ENCODE results near the gene SLC25A53.

SLC25A53 gene, protein sequence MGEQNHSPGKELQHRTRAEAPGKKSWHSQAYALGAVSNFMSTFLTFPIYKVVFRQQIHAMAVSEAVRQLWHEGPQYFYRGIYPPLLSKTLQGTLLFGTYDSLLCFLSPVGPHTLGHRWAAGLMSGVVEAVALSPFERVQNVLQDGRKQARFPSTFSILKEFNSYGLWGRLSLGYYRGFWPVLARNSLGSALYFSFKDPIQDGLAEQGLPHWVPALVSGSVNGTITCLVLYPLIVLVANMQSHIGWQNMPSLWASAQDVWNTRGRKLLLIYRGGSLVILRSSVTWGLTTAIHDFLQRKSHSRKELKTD

DNA sequence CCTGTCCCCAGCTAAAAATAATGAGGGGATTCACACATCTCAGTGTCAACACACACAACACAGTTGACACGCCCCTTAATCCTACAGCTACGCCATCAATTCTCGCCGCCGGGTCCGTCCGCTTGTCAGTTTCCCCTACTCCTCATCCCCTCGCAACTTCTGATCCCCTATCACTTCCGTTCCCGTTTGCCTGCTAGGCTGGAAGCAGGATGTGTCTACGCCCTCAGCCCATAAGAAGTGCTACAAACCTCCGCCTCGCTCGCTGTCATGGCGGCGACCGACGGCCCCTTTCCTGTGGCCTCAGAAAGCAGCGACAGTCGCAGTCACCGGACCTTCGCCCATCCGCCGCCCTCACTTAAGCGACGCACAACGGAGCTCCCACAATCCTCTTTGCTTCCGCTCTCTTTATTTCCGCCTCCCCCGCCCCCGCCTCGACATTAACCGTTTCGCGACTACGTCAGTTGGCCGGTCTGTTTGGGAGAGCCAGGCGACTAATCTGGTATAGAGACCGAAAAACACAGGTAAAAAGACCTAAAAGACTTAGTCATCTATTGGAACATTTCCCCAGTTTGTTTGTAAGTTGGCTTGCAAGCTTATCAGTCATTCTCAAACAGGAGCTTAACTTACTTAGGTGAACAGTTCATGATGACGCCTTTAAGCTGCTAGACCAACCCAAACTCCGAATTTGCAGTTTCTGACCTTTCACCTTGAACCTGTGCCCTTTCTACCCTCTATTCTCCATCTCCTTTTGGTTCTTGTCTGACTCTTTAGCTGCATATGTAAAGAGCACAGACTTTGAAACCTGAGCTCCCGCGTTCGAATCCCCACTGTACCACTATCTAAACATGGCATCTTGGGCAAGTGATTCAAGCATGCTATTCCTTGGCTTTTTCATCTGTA, at the start of gene SLC25A53:
Gene SLC25A53 (minus strand): TSS at position 380 of the 900 bp plus-strand sequence. CDS start 51,752 bp downstream, outside the sequence.
- H3K9me3 Mint-ChIP-seq: no peaks in the 10 kb centered on the region
- peak within 1 kb of the TSS; percentile 100 for H3K27ac Mint-ChIP-seq
- DNase-seq (ENCODE audit: low spot score): peak; percentile 79
- H3K4me3 Mint-ChIP-seq: peak within 1 kb of the TSS; percentile 100
- H3K27me3 Mint-ChIP-seq (ENCODE audit: low read depth): no peaks in the 10 kb centered on the region
- peaks cover 9% of the 10 kb centered on the region for H3K4me1 Mint-ChIP-seq (ENCODE audit: low read depth)
- peaks cover 2% of the 10 kb centered on the region for H3K36me3 Mint-ChIP-seq (ENCODE audit: low read depth)

DNA sequence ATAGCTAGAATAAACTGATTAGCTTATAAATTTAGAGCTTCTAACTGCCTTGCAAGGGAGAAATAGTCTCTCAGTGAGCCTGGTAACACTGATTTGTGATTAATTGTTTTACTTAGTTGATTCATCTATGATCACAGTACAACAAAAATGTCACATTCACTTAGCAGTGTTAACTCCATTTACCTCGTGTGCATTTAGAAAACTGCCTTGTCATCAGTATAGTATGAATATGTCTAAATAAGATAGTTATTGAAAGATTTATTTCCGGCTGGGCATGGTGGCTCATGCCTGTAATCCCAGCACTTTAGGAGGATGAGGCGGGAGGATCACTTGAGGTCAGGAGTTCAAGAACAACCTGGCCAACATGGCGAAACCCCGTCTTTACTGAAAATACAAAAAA, 48.7 kb upstream of the SLC25A53 start:
- no peak overlapping the region for H3K4me3 Mint-ChIP-seq
- H3K27me3 Mint-ChIP-seq (ENCODE audit: low read depth): peaks cover under 1% of the 10 kb centered on the region
- no peaks in the 10 kb centered on the region for H3K9me3 Mint-ChIP-seq
- no peaks in the 10 kb centered on the region for H3K4me1 Mint-ChIP-seq (ENCODE audit: low read depth)
- H3K36me3 Mint-ChIP-seq (ENCODE audit: low read depth): no peaks in the 10 kb centered on the region
- no peak for DNase-seq (ENCODE audit: low spot score)
- H3K27ac Mint-ChIP-seq: no peak overlapping the region

DNA sequence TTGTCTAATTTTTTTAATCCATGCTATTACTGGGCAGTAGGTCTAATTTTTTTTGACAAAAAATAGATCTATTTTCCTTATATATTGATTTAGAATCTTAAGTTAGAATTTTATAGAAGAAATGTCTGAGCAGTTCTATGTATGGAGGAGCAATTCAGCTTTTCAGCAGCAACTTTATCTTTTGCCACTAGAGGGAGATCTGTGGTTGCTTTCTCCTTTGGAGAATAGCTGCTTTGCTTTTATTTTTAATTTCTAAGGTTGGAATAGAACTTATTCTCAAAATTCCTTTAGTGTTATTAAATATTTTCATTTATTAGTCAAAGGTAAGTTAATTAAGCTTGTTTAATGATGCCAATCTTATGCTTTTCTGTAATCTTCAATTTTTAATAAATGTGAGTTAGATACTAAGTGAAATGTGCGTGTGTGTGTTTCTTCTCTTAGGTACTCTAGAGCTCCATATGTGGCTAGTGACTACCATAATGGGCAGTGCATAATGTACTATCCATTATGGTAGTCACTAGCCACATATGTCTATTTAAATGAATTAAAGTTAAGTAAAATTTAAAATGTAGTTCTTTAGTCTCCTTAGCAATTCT, 38.8 kb upstream of the SLC25A53 start:
- no peaks in the 10 kb centered on the region for H3K9me3 Mint-ChIP-seq
- no peak overlapping the region for H3K4me3 Mint-ChIP-seq
- DNase-seq (ENCODE audit: low spot score): no peak
- peaks cover under 1% of the 10 kb centered on the region for H3K36me3 Mint-ChIP-seq (ENCODE audit: low read depth)
- no peaks in the 10 kb centered on the region for H3K4me1 Mint-ChIP-seq (ENCODE audit: low read depth)
- no peaks in the 10 kb centered on the region for H3K27me3 Mint-ChIP-seq (ENCODE audit: low read depth)
- no peak overlapping the region for H3K27ac Mint-ChIP-seq

DNA sequence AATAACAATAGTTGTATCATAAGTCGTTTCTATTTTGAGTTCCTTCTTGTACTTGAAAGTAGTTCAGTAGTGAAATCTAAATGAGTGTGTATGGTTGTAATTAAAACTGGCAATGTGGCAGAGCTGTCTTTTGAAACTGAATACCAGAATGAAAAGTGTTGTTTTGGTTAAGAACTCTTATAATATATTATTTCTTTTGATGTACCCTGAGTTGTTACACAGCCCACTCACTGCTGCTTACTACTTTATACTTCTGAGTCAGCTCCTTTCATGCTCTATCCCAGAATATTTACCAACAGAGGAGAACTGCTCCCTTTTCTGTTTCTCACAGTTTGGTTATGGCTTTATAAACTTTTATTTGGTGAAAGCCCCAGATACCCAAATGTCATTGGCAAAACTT, 38.2 kb upstream of the SLC25A53 start:
- Mint-ChIP-seq H3K4me1 (ENCODE audit: low read depth) (no peaks in the 10 kb centered on the region), H3K27me3 (ENCODE audit: low read depth) (no peaks in the 10 kb centered on the region), H3K4me3 (no peak overlapping the region), H3K27ac (no peak overlapping the region), H3K36me3 (ENCODE audit: low read depth) (peaks cover 4% of the 10 kb centered on the region), H3K9me3 (no peaks in the 10 kb centered on the region)
- no peak for DNase-seq (ENCODE audit: low spot score)

DNA sequence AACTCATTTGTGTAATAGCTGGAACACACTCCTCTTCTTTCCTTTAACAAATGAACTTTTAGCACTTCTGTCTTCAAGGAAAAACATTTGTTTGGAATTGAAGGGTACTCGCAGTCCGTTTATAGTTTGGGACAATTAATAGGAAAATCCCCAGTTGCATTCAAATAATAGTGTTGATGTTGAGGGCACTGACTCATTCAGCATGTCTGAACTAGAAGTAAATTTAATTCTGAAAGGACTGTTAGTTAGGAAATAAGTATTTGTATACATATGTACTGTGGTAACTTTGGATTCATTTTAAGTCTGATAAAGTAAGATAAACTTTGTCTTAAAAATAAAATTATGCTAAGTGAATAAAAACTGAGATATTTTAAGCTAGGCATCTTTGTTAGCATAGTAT, 36.7 kb upstream of the SLC25A53 start:
- no peaks in the 10 kb centered on the region for H3K27me3 Mint-ChIP-seq (ENCODE audit: low read depth)
- no peaks in the 10 kb centered on the region for H3K4me1 Mint-ChIP-seq (ENCODE audit: low read depth)
- H3K27ac Mint-ChIP-seq: no peak overlapping the region
- H3K36me3 Mint-ChIP-seq (ENCODE audit: low read depth): peaks cover 11% of the 10 kb centered on the region
- DNase-seq (ENCODE audit: low spot score): no peak
- no peak overlapping the region for H3K4me3 Mint-ChIP-seq
- no peaks in the 10 kb centered on the region for H3K9me3 Mint-ChIP-seq

DNA sequence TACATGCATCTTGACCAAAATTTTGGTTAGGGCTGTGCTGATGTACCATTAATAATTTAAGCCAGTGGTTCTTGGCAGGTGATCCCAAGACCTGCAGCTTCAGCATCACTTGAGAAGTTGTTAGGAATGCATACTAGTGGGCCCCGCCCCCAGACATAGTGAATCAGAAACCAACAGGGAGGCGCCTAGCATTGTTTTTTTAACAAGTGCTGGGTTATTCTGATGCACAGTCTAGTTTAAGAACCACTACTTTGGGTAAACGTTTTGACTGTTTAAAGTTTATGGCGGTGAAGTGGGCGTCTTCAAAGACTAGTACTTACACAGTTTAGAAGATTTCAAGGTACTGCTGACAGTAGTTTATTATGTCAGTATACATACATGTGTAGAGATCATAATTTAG, 33.0 kb upstream of the SLC25A53 start:
- H3K36me3 Mint-ChIP-seq (ENCODE audit: low read depth): peaks cover 14% of the 10 kb centered on the region
- no peak for DNase-seq (ENCODE audit: low spot score)
- H3K27ac Mint-ChIP-seq: no peak overlapping the region
- H3K27me3 Mint-ChIP-seq (ENCODE audit: low read depth): no peaks in the 10 kb centered on the region
- no peaks in the 10 kb centered on the region for H3K4me1 Mint-ChIP-seq (ENCODE audit: low read depth)
- H3K9me3 Mint-ChIP-seq: no peaks in the 10 kb centered on the region
- H3K4me3 Mint-ChIP-seq: no peak overlapping the region

DNA sequence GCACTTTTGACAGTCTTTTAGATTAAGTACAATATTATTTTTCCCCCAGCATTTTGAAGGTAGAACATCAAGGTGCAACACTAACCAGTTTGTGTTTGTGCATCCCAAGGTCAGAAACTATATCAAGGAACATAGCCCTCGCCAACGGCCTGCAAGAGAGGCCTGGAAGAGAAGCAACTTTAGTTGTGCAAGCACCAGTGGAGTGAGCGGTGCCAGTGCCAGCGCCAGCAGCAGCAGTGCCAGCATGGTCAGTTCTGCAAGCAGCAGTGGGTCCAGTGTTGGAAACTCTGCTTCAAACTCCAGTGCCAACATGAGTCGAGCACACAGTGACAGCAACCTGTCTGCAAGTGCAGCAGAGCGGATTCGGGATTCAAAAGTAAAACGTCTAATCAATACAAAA, 31.1 kb upstream of the SLC25A53 start:
- Mint-ChIP-seq H3K36me3 (ENCODE audit: low read depth) (peaks cover 18% of the 10 kb centered on the region), H3K27ac (no peak overlapping the region), H3K4me1 (ENCODE audit: low read depth) (no peaks in the 10 kb centered on the region), H3K9me3 (no peaks in the 10 kb centered on the region), H3K27me3 (ENCODE audit: low read depth) (no peaks in the 10 kb centered on the region), H3K4me3 (no peak overlapping the region)
- no peak for DNase-seq (ENCODE audit: low spot score)

DNA sequence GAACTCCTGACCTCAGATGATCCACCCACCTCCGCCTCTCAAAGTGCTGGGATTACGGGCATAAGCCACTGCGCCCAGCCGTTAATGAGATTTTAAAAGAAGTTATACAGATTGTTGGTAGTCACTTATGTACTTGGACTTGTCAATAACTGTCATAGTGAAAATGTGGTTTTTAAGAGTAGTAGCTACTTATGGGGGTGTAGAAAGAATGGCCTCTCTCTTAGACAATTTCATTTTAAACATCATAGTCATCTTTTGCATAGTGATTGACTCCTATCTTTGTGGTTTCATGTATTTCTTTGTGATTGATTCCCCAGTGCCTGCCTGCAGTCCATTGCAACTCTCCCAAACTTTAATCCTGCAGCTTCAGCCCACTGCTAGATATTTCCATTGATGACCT, 26.9 kb upstream of the SLC25A53 start:
- no peak for DNase-seq (ENCODE audit: low spot score)
- Mint-ChIP-seq H3K27me3 (ENCODE audit: low read depth) (no peaks in the 10 kb centered on the region), H3K4me1 (ENCODE audit: low read depth) (peaks cover 3% of the 10 kb centered on the region), H3K27ac (no peak overlapping the region), H3K36me3 (ENCODE audit: low read depth) (peaks cover 17% of the 10 kb centered on the region), H3K4me3 (no peak overlapping the region), H3K9me3 (no peaks in the 10 kb centered on the region)

DNA sequence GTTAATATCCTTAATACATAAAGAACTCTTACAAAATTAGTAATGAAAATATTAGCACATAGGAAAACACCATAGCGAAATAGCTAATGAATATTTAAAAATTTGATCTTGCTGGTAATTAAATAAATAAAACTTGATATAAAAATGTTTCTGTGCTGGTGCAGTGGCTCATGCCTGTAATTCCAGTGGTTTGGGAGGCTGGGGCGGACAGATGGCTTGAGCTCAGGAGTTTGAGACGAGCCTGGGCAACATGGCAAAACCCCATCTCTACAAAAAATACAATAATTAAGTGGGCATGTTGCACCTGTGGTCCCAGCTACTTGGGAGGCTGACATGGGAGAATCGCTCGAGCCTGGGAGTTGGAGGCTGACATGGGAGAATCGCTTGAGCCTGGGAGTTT, 17.0 kb upstream of the SLC25A53 start:
- H3K9me3 Mint-ChIP-seq: no peaks in the 10 kb centered on the region
- DNase-seq (ENCODE audit: low spot score): no peak
- H3K27me3 Mint-ChIP-seq (ENCODE audit: low read depth): no peaks in the 10 kb centered on the region
- H3K36me3 Mint-ChIP-seq (ENCODE audit: low read depth): peaks cover 15% of the 10 kb centered on the region
- peaks cover 10% of the 10 kb centered on the region for H3K4me1 Mint-ChIP-seq (ENCODE audit: low read depth)
- no peak overlapping the region for H3K4me3 Mint-ChIP-seq
- H3K27ac Mint-ChIP-seq: no peak overlapping the region

DNA sequence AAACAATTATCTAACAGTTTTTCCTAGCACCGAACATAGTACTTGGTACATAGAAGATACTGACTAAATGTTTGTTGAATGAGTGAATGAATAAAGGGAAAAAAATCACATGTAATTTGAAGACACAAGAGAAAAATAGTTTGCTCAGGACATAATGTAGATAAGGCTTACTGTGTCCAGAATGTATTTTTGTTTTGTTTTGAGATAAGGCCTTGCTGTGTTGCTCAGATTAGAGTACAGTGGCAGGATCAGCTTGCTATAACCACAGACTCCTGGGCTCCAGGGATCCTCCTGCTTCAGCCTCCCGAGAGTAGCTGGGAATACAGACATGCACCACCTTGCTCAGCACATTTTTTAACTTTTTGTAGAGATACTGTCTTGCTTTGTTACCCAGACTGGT, 16.0 kb upstream of the SLC25A53 start:
- no peak overlapping the region for H3K4me3 Mint-ChIP-seq
- DNase-seq (ENCODE audit: low spot score): no peak
- peaks cover 15% of the 10 kb centered on the region for H3K36me3 Mint-ChIP-seq (ENCODE audit: low read depth)
- H3K27me3 Mint-ChIP-seq (ENCODE audit: low read depth): no peaks in the 10 kb centered on the region
- no peak overlapping the region for H3K27ac Mint-ChIP-seq
- no peaks in the 10 kb centered on the region for H3K9me3 Mint-ChIP-seq
- H3K4me1 Mint-ChIP-seq (ENCODE audit: low read depth): peaks cover 16% of the 10 kb centered on the region

DNA sequence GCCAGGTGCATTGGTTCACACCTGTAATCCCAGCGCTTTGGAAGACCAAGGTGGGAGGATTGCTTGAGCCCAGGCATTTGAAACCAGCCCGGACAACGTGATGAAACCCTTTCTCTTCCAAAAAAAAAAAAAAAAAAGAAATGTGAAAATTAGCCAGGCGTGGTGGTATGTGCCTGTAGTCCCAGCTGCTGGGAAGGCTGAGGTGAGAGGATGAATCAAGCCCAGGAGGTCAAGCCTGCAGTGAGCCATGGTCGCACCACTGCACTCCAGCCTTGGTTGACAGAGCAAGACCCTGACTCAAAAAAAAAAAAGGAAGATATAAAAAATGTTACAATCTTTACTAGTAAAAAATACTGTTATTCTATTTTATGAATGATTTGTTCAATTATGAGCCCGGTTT, 15.3 kb upstream of the SLC25A53 start:
- no peaks in the 10 kb centered on the region for H3K27me3 Mint-ChIP-seq (ENCODE audit: low read depth)
- no peak overlapping the region for H3K4me3 Mint-ChIP-seq
- no peaks in the 10 kb centered on the region for H3K9me3 Mint-ChIP-seq
- DNase-seq (ENCODE audit: low spot score): no peak
- peaks cover 21% of the 10 kb centered on the region for H3K4me1 Mint-ChIP-seq (ENCODE audit: low read depth)
- no peak overlapping the region for H3K27ac Mint-ChIP-seq
- H3K36me3 Mint-ChIP-seq (ENCODE audit: low read depth): peaks cover 15% of the 10 kb centered on the region

DNA sequence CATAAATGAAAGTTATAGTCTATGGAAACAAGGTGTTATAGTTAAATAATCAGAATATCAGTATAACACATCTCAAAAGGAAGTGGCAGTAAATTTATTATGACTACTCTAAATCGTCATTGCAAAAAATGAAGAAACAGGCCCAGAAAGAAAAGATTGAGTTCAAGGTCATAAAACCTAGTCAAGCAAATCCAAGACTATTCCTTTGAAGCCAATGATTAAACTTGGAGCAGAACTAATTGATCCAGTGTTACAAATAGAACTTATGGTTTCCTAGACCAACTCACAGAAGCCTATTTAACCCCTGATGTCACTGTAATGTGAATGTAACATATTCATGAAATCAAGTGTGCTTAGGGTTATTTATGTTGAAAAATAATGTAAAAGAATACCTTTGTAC, 11.3 kb upstream of the SLC25A53 start:
- Mint-ChIP-seq H3K4me1 (ENCODE audit: low read depth) (peaks cover 25% of the 10 kb centered on the region), H3K36me3 (ENCODE audit: low read depth) (peaks cover 10% of the 10 kb centered on the region), H3K4me3 (peak overlapping the region; percentile 82), H3K9me3 (no peaks in the 10 kb centered on the region), H3K27me3 (ENCODE audit: low read depth) (no peaks in the 10 kb centered on the region), H3K27ac (peak overlapping the region; percentile 78)
- no peak for DNase-seq (ENCODE audit: low spot score)

DNA sequence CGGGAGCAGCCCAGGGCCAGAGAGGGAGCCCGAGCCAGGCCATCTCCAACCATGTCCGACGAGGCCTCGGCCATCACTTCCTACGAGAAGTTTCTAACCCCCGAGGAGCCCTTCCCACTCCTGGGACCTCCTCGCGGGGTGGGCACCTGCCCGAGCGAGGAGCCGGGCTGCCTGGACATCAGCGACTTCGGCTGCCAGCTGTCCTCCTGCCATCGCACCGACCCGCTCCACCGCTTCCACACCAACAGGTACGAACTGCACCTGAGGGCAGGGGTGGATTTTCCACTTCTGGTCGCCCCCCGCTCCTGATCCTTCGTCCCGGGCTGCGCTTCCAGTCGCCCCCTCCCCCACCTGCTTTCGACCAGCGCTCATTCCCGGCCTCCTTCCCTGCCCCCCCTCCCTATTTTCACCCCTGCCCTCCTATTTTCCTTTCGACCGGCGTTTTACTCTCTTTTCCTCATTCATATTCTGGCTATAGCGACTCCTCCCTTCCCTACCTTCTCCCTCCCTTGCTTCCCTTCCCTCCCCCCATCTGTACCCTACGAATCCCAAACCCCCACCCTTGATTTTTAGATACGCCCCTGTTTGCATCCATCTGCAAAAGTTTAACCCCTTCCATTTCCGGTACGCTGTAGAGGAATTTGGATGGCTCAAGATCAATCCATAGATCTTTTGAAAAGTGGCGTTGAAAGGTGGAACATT, 10.1 kb upstream of the SLC25A53 start:
- no peak for DNase-seq (ENCODE audit: low spot score)
- Mint-ChIP-seq H3K27me3 (ENCODE audit: low read depth) (no peaks in the 10 kb centered on the region), H3K4me3 (peak overlapping the region; percentile 82), H3K9me3 (no peaks in the 10 kb centered on the region), H3K4me1 (ENCODE audit: low read depth) (peaks cover 25% of the 10 kb centered on the region), H3K36me3 (ENCODE audit: low read depth) (peaks cover 10% of the 10 kb centered on the region), H3K27ac (peak overlapping the region; percentile 78)
